ENCODE results near the gene TF.

DNA sequence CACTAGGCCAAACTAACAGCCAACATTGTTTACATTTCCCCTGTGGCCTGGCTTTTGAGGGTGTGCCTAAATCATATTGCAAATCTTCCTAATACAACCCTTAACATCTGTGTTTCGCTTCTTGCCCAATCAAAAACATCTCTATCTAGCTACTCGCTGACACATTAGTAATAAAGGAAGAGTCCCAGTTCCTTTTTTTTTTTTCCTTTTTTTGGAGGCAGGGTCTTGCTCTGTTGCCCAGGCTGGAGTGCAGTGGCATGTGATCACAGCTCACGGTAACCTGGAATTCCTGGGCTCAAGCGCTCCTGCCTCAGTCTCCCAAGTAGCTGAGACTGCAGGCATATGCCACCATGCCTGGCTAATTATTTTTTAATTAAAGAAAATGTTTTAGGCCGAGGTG, 57.3 kb downstream of the TF start:
- no peak for TF ChIP-seq EZH2 (IDR thresholded peaks at IDR 0.05; ENCODE audit: insufficient read depth, poor library complexity, severe bottlenecking)
- no peak for TF ChIP-seq EZH2phosphoT487 (IDR thresholded peaks at IDR 0.05; ENCODE audit: insufficient read depth, low read depth)

Measured in GM23248 (cell line).